Body of pancreas (tissue), 4 donors: Measurements from ENCODE around the gene PSMD3.

Source experiments
- POLR2A ChIP-seq, 3 donors: fragments of 450-650 bp; IDR thresholded peaks; one replicate each; pipeline ENCODE4 v1.6.1; 2016; ENCODE audit warnings: antibody characterized with exemption in 3 of 3, mild to moderate bottlenecking in 2 of 3
- TF ChIP-seq, protein P1 (sequence below), 7 experiments: fragments of 450-650 bp in 4 of 7; fragments of 200-600 bp in 3 of 7; sonication (generic) in 3 of 7; IDR thresholded peaks; one replicate each; pipeline ENCODE4 v1.5.1; 2016 to 2019; ENCODE audit warnings: antibody characterized with exemption in 7 of 7

GRCh38 chr17:39960524-39961041, 20.0 kb upstream of the PSMD3 start:
- TF ChIP-seq, protein P1, sequence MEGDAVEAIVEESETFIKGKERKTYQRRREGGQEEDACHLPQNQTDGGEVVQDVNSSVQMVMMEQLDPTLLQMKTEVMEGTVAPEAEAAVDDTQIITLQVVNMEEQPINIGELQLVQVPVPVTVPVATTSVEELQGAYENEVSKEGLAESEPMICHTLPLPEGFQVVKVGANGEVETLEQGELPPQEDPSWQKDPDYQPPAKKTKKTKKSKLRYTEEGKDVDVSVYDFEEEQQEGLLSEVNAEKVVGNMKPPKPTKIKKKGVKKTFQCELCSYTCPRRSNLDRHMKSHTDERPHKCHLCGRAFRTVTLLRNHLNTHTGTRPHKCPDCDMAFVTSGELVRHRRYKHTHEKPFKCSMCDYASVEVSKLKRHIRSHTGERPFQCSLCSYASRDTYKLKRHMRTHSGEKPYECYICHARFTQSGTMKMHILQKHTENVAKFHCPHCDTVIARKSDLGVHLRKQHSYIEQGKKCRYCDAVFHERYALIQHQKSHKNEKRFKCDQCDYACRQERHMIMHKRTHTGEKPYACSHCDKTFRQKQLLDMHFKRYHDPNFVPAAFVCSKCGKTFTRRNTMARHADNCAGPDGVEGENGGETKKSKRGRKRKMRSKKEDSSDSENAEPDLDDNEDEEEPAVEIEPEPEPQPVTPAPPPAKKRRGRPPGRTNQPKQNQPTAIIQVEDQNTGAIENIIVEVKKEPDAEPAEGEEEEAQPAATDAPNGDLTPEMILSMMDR (IDR thresholded peaks at IDR 0.05), result no peak
- TF ChIP-seq POLR2A (IDR thresholded peaks at IDR 0.05), result no peak
